GM12873 (cell line): Measurements from ENCODE around the gene RBAK.

Source experiments
- CTCF ChIP-seq: IDR thresholded peaks from 2 replicates; pipeline ENCODE4 v1.5.1; 2012; ENCODE audit warnings: low read depth, mild to moderate bottlenecking, moderate library complexity, low read length, control low read depth; ENCODE audit not compliant: insufficient read depth; ENCODE audit errors: missing control alignments

The RBAK gene

GRCh38 chr7:5116359-5116758 lies 70.7 kb downstream of the RBAK start:
- TF ChIP-seq CTCF = no peak

GRCh38 chr7:5117095-5117970 lies 71.7 kb downstream of the RBAK start:
- no peak for TF ChIP-seq CTCF
